SJSA1 (cell line): ENCODE data around the gene PEAK1. TPM values are rescaled to one million over a fixed set of nuclear protein-coding genes. Genes with fewer than 3 reads are reported as not detected.

Experiments
- total RNA-seq: library from RNA; depleted of rRNA; stranded (reverse); fragments of >200 nt; shearing (Covaris generic); gene quantifications from 2 replicates; pipeline ENCODE4 v1.2.3, GENCODE V29; 2014; rRNA removed

The PEAK1 gene
- total RNA-seq, 1 experiment from 2014 or later: 57.3 TPM

Other genes with a start within 250 kb of the PEAK1 start
- gene HMG20A, start 784 bp upstream of the PEAK1 start, total RNA-seq: 25.9 and 30.1 TPM in 2 replicates
- not detected in 2 replicates for gene LINGO1, start 212.8 kb upstream of the PEAK1 start, total RNA-seq